GM19351 (cell line): Measurements from ENCODE around the gene RANBP17.

Experiments used
- ATAC-seq: cut with Tn5 transposase; IDR thresholded peaks from one replicate; pipeline ENCODE4 v1.9.1; 2021; ENCODE audit warnings: mild to moderate bottlenecking, moderate library complexity; ENCODE audit not compliant: unreplicated experiment

The RANBP17 gene

DNA sequence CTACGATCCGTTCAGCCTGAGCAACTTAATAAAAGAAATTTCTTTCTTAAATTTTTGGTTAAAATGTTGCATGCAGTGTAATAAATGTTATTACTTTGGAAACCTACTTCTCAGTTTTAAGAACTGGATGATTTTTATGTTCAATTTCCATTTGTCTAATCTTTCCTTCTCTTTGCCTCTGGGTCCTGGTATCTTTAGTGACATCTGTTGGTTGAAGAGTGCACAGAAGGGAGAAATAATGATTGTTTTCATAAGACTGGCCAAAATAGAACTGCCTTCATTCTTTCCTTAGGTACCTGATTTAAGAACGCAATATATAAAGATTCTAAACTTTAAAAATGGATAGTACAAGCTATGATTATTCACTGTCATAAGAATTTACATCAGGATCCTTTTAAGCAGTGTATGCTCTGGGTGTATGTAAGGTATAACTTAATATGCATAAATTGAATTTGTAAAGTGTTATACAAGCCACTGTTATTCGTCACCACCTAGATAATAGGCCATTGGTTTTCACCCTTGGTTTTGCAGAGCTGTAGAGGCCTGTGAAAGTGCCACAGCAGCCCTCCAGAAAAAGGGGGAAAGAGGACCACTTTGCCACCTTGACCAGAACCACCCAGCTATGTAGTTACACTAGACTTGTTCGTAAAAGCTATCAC lies 364.4 kb downstream of the RANBP17 start:
- no peak for ATAC-seq

DNA sequence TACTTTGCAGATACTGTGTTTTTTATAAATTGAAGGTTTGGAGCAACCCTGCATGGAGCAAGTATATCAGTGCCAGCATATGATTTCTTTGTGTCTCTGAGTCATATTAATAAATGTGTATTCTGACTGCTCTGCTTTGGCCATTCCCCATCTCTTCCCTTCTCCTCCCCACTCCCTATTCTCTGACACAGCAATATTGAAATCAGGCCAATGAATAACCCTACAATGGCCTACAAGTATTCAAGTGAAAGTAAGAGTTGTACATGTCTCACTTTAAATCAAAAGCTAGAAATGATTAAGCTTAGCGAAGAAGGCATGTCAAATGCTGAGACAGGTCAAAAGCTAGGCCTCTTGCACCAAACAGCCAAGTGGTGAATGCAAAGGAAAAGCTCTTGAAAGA lies 365.0 kb downstream of the RANBP17 start:
- no peak for ATAC-seq

DNA sequence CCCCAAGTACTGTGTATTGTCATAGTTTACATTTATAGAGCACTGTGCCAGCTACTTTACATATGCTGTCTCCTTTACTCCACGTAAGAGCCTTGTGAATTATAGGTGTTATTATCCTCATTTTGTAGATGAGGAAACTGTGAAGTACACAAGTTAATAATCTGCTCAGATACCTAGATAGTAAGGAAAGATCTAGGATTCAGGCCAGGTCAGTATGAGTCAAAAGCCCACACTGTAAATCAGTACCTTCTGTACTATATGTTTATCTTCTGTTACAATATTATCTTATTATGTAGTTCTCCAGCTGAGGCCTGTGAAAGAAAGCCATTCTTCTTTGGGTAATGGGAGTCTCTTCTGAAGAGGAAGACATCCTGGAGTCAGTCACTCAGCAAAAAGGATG lies 374.8 kb downstream of the RANBP17 start:
- no peak for ATAC-seq

DNA sequence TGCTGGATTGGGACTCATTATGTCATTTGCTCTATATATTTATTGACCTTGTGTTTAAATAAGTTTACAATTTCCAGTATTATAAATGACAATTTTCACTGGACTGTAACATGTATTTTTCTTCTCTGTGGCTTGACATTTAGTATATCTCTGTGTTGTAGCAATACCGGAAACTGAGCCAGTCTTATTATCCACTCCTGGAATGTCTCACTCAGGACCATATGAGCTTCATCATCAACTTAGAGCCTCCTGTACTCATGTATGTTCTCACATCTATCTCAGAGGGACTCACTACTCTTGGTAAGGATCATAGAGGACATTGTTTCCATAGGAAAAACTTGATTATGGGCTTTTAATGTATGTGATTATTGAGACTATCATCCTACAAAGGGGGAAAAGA lies 380.7 kb downstream of the RANBP17 start:
- ATAC-seq = no peak

DNA sequence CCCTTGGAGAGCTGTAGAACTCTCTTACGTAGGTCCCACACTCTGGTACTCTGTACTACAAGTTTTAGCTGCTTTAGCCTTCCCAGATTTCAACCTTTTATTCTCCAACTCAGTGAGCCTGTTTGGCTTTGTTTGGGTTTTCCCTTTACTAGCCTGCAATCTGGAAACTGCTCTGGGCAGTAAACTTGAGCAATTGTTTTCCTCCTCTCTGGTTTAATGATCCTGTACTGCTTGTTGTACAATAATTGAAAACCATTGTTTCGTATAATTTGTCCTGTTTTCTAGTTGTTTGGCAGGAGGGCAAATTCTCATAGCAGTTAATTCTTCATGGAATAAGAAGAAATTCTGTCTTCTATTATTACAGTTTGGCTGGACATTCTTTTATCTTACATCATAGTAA lies 384.4 kb downstream of the RANBP17 start:
- ATAC-seq = no peak

DNA sequence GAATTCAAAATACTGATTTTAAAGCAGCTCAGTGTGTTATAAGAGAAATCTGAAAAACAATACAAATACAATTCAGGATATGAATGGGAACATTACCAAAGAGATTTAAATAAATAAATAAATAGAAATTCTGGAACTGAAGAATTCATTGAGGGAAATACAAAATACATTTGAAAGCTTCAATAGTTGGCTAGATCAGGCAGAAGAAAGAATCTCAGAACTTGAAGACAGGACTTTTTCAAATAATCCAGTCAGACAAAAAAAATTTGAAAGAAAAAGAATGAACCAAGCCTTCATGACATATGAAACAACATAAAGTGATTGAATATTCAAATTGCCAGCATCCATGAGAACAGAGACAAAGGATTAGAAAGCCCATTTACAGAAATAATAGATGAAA lies 387.6 kb downstream of the RANBP17 start:
- no peak for ATAC-seq

DNA sequence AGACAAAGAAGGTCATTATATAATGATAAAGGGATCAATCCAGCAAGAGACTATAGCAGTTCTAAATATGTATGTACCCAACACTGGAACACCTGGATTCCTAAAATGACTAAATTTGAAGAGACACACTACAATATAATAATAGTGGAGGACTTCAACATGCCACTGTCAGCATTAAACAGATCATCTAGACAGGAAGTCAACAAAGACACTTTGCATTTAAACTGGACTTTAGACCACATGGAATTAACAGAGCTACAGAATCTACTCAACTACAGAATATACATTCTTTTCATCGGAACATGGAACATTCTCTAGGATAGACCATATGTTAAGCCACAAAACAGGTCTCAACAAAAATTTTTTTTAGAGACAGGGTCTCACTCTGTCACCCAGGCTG lies 388.9 kb downstream of the RANBP17 start:
- ATAC-seq = no peak

DNA sequence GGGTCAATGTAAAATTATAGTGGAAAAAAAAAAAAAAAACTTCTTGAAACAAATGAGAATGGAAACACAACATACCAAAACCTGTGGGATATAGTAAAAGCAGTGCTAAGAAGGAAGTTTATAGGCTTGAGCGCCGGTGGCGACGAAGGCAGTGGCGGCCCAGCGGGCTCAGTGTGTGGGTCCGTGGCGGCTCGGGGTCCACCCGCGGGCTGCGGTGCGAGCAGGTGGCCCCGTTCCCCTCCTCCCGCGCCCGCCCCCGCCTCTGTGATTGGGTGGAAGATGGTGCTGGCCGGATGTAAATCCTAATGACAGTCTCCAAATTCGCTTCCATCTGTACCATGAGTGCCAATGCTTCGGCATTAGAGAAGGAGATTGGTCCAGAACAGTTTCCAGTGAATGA lies 389.7 kb downstream of the RANBP17 start:
- ATAC-seq = no peak

DNA sequence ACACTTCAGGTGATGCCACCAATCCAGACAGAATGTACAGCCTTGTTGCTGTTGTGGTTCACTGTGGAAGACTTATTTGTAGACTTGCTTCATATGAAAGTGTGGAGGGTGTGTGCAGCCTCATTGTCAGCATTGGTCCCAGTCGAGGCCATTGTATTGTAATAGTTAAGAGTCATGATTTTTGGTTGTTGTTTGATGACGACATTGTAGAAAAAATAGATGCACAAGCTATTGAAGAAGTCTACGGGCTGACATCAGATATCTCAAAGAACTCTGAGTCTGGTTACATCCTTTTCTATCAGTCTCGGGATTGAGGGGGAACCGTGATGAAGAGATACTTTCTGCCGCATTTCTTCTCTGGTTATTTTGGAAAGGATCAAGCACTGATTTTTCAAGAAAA lies 390.9 kb downstream of the RANBP17 start:
- no peak for ATAC-seq

DNA sequence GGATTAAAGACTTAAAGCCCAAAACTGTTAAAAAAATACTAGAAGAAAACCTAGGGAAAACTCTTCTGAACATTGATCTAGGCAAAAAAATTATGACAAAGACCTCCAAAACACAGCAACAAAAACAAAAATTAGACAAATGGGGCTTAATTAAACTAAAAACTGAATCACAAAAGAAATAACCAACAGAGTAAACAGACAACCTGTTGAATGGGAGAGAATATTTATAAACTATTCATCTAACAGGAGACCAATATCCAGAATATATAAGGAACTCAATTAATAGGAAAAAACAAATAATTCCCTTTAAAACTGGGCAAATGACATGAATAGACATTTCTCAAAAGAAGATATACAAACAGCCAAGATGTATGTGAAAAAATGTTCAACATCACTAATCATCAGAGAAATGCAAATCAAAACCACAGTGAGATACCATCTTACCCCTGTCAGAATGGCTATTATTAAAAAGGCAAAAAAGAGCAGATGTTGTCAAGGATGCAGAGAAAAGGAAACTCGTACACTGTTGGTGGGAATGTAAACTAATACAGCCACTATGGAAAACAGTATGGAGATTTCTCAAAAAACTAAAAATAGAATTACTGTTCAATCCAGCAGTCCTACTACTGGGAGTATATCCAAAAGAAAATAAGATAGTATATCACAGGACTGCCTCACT lies 397.1 kb downstream of the RANBP17 start:
- ATAC-seq = no peak

DNA sequence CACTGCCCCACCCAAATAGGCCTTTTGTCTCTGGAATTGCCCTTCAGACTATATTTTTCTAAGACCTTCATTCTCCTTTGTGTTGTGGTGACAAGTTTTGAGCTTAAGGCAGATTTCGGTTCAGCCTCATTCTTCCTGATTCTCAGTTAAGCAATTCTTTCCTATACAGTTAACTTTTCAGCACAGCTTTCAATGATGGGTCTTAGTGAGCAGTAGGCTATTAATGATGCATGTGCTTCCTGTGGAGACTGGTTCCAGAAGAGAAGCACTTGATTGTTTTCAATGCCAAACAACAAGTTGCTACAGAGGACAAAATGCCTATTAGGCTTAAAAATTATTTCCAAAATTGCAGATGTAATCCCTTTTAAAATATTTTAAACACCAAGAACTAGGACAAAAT lies 399.5 kb downstream of the RANBP17 start:
- ATAC-seq = no peak

DNA sequence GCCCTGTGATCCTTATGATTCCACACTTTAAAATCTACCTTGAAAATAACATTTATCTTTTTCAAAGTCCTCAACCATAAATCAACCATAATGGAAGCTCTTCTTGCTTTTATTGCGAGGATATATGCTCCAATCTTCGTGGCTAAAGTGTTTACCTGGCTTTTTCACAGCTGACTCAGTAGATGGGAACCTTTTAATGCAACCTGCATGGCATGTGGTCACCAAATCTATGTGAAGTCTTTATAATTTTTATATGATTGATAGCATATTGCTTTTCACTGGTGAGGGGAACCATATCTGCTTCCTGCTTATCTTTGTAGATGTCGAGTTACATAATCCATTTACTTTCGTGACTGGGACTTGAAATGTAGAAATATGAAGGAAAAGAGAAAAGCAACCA lies 400.1 kb downstream of the RANBP17 start:
- ATAC-seq = no peak

DNA sequence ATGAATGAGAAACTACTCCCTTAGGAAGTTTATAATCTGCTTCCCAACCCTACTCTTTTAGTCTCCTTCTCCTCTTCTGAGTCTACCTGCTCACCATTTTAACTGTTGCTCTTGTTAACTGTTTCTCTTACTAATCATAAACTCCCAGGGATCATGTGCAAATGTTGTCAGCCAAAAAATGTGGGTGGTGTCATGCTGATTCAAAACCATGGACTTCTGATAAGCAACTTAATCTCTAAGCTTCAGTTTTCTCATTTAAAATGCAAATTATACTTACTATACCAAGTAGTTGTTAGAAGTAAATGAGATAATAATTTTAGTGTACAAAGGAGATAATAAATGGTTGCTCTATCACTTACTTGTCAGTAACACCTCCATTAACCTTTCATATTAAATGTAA lies 401.4 kb downstream of the RANBP17 start:
- ATAC-seq = no peak

DNA sequence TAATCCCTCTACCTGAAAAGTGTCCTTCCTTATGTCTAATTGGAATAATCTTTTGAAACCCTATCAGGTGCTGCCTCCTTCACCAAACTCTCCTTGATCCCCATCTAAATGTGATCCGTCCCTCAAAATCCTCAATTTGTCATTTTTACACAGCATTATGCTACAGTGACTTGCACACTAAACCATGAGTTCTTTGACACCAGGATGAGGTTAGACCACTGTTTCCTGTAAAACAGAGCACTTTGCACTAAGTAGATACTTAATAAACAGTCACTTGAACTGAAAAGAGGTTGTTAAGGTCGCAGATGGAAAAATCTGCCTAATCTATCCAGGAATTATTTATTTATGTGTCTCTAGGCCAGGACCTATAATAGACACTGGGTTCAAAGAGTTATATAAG lies 403.0 kb downstream of the RANBP17 start:
- no peak for ATAC-seq

DNA sequence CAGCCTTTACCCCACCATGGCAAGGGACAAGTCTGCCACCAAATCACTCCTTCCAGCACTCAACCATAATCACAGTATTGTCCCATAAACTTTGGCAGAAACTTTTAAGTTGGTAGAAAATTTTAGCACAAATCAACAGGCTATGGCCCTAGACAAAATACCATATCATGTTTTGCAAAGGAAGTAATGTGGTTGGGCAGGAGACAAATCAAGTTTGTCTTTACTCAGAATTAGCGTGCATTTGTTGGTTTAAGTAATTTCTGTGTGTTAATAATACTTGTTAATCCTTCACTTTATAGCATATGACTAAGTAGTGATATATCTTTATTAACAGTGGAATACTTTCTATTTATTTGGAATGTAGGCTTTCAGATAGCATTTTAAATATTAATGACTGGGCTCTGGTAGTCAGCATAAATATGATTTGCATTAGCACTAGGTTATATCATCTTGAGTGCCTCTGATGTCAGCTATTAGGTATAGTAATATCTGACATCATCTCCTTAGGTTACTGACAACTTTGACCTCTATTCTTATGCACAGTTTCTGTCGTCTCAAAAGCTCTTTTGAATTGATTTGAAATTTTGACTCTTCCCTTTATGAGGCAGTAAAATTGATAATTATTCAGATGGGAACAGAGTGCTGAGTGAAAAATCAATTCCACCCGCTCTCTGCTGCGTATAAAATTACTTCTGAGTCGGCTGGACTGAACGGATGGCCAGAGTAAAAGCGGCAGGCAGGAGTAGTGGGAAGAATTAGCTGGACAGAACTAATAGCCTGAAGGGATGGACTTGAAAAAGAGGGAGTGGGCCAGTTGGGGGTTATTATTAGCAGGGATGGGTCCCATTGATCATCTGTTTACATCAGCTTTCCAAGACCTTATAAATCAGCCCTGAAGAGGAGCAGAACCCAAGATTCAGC lies 407.1 kb downstream of the RANBP17 start:
- ATAC-seq = no peak

DNA sequence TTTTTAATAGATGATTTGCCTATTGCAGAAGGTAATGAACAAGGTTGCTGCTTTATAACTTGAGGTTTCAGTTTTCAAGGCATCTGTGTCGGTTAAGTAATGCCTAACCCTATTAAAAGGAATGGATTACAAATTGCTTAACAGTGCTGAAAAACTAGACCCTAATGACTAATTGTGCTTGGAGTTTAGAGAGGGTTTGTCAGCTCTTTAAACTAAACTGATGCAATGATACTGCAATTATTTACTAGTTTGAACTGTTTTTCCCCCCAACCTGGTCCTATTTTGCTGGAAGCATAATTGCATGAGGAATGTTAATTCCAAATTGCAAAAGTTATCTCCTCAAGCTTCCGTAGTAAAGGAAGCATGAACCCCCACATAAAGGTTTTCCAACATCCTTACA lies 407.9 kb downstream of the RANBP17 start:
- ATAC-seq = no peak

DNA sequence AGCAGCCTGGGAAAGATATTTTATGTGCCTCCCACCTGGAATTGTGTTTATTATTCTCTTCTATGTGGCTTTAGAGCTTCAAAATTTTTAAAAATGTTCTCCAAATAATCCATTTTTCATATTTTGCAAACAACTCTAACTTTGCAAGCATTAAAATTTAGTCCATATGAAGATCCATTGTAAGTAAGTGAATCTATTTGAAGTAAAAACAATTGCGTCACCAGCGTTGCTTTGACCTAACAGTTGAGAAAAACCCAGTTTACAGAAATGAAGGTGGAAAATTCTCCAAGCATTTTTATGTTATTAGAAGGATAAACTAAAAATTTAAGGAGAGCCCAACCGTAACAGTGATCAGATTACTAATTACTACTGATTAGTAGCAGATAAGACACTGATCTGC lies 408.3 kb downstream of the RANBP17 start:
- no peak for ATAC-seq

DNA sequence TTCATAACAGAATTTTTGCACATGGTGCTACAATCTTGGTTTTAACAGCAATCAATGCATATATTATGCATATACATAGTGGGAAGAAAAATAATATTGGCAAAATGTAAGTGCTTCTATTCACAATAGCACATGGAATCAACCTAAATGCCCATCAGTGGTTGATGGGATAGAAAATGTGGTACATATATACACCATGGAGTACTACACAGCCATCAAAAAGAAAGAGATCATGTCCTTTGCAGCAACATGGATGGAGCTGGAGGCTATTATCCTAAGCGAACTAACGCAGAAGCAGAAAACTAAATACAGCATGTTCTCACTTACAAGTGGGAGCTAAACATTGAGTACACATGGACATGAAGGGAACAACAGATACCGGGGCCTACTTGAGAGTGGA lies 410.0 kb downstream of the RANBP17 start:
- no peak for ATAC-seq

DNA sequence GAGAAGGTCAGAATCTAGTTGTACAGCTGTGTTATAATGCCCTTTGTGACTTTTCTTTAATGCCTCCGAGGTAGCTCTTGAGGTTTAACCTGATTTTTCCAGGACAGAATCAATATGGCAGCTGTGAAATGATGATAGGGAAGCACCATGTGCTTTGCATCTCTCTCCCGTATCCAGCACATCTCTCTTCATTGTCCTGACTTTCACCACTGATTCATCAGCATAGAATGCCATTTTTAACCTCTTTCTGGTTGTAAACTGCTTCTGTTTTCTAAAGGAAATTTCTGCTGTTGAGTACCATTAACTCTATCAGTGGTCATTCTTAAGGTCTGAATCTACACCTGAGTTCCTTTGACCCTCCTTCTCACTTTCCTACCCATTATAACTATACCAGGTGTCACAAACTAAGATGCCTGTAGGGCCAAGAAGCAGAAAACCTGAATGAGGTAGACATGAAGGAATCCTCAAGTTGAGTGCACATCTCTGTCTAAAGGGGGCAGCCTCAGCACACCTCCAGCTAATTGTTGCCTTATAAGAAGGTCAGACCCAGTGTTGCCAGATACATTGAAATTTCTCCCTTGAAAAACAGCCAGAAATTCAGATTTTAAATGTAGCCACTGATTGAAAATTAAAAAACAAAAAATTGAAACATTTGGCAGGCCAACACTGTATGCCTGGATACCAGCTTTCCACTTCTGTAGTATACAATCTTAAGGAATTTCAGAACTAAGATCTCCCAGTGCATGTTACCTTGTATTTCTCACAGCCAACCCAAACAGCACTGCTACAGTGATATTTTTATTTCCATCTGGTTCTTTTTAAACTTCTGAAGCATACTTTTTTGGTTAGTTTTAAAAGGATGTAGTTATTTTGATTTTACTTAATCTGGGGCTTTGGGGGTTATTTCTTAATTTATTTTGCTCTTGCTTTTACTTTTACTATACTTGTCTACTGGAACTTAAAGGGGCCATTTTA lies 411.5 kb downstream of the RANBP17 start:
- peak; percentile 67 for ATAC-seq

DNA sequence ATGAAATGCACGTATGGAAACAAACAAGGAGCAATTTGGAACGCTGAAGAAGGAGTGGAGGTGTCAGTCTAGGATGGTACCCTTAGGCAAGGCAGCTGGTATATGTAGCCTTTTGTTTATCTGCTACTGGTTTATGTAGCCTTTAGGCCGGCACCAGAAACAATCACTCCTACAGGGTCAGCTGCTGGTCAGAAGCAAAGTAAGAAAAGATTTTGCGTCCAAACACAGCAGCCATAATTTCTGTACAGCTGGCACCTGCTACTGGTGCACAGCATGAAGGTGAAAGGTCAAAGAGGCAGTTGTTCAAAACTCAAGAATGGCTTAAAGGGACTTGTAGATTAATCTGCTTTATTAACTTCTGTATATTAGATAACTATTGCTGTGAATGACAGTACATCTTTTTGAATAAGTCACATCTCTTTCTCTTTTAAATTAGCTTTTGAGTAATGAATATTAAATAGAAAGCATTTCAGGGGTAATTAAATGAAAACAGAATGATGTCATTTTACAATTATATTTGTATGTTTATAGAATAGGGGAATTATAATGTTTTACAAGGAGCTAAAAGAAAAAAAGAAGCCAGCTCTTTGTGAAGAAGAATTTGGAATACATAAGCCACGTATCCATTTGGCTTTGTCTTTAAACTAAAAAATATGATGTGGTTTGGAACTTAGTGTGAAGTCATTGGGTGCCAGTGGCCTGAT lies 414.2 kb downstream of the RANBP17 start:
- no peak for ATAC-seq
